Karpas-422 (cell line): Measurements from ENCODE around the gene IFI16. TPM values are rescaled to one million over a fixed set of nuclear protein-coding genes. Genes with fewer than 3 reads are reported as not detected.

ENCODE experiments used
- DNase-seq: peaks from one replicate; pipeline ENCODE4 v3.0.0-alpha.2; 2015
- H2AFZ ChIP-seq: fragments of 200-600 bp; sonication (generic); 2 replicates; pipeline ENCODE4 v1.6.1; 2014; ENCODE audit warnings: antibody characterized with exemption, low read length, mixed read lengths
- H3K27ac ChIP-seq: fragments of 200-600 bp; sonication (generic); 2 replicates; pipeline ENCODE4 v1.5.1; 2014; ENCODE audit warnings: mild to moderate bottlenecking, low read length, moderate library complexity
- H3K27me3 ChIP-seq: fragments of 200-600 bp; sonication (generic); 2 replicates; pipeline ENCODE4 v1.6.1; 2014; ENCODE audit warnings: low read length, mixed read lengths
- H3K36me3 ChIP-seq: fragments of 200-600 bp; sonication (generic); 2 replicates; pipeline ENCODE4 v1.6.1; 2014; ENCODE audit warnings: low read length, mixed read lengths; ENCODE audit not compliant: insufficient read depth
- H3K4me1 ChIP-seq: fragments of 200-600 bp; sonication (generic); 2 replicates; pipeline ENCODE4 v1.6.1; 2014; ENCODE audit warnings: mild to moderate bottlenecking, low read length, mixed read lengths
- H3K4me2 ChIP-seq: fragments of 200-600 bp; sonication (generic); 2 replicates; pipeline ENCODE4 v1.6.1; 2014; ENCODE audit warnings: low read length, low read depth, mild to moderate bottlenecking; ENCODE audit not compliant: poor library complexity, severe bottlenecking
- H3K4me3 ChIP-seq: fragments of 200-600 bp; sonication (generic); 2 replicates; pipeline ENCODE4 v1.5.1; 2014; ENCODE audit warnings: mild to moderate bottlenecking, antibody characterized with exemption, low read length, mixed read lengths
- H3K79me2 ChIP-seq: fragments of 200-600 bp; sonication (generic); 2 replicates; pipeline ENCODE4 v1.6.1; 2014; ENCODE audit warnings: mild to moderate bottlenecking, low read length, mixed read lengths
- H3K9ac ChIP-seq: fragments of 200-600 bp; sonication (generic); 2 replicates; pipeline ENCODE4 v1.6.0; 2014; ENCODE audit warnings: low read length
- H3K9me2 ChIP-seq: fragments of 200-600 bp; sonication (generic), shearing (Covaris generic); replicated peaks from 2 replicates; pipeline ENCODE4 v1.6.0; 2014; ENCODE audit warnings: mild to moderate bottlenecking, low read length, moderate library complexity; ENCODE audit not compliant: insufficient read depth
- H3K9me3 ChIP-seq: fragments of 300-700, 200-600 bp; sonication (generic); 2 replicates; pipeline ENCODE4 v1.6.1; 2014; ENCODE audit warnings: low read length, mixed read lengths
- H4K20me1 ChIP-seq: fragments of 200-600 bp; sonication (generic); 2 replicates; pipeline ENCODE4 v1.6.1; 2014; ENCODE audit warnings: mild to moderate bottlenecking, antibody characterized with exemption, low read length, low read depth; ENCODE audit not compliant: insufficient read depth
- total RNA-seq: library from RNA; depleted of rRNA; stranded (reverse); fragments of >200 nt; shearing (Covaris generic); gene quantifications from 2 replicates; pipeline ENCODE4 v1.2.3, GENCODE V29; 2014; ENCODE audit warnings: low replicate concordance

The IFI16 gene
- total RNA-seq, 1 experiment from 2014 or later: 36.3 TPM

DNA sequence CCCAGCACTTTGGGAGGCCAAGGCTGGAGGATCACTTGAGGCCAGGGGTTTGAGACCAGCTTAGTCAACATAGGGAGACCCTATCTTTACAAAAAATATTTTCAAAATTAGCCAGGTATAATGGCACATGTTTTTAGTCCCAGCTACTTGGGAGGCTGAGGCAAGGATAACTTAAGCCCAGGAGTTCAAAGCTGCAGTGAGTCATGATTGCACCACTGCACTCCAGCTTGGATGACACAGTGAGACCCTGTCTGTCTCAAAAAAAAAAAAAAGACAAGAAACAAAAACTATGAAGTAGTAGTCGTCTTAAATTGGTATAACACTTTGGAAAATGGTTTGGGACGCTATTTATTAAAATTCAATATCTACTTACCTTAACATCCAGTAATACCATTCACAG lies 59.2 kb downstream of the IFI16 start:
- H3K9me2 ChIP-seq: no peaks in the 10 kb centered on the region
- peak overlapping the region; percentile 86 for H3K4me2 ChIP-seq
- H2AFZ ChIP-seq: no peak overlapping the region
- no peaks in the 10 kb centered on the region for H3K36me3 ChIP-seq
- peaks cover 56% of the 10 kb centered on the region for H3K4me1 ChIP-seq
- H3K27ac ChIP-seq: peak overlapping the region; percentile 97
- DNase-seq: no peak
- no peaks in the 10 kb centered on the region for H3K9me3 ChIP-seq
- H3K4me3 ChIP-seq: no peak overlapping the region
- H4K20me1 ChIP-seq: no peaks in the 10 kb centered on the region
- H3K9ac ChIP-seq: peak overlapping the region; percentile 48; the same call in 1 of the 2 replicates
- H3K27me3 ChIP-seq: no peaks in the 10 kb centered on the region
- no peaks in the 10 kb centered on the region for H3K79me2 ChIP-seq

DNA sequence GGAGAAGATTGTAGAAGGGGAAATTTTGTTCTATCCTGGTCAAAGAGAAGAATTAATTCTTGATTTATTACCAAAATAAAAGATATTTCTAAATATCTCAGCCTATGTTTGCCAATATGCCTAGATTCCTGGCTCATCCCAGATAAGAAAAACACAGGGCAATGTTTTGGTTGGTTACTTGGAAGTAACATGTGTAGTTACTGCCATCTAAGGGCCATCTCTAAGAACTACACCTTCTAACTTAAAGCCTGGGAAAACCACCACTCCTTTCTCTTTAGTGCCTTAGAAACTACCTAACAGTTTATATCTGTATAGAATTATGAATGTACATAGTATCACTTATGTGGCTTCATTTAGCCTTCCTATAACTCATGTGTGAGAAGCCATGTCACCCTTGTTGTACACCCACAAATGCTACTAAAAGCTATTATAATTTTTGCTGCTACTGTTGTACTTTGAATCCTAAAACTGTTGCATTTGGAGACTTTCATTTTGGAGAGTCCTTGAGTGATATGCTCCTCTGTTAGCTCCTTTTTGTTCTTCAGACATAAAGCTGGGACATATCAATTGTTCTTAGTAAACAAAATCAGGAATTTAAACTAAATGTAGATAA lies 62.4 kb downstream of the IFI16 start:
- DNase-seq: peak; percentile 81
- H3K4me1 ChIP-seq: peaks cover 51% of the 10 kb centered on the region
- no peak overlapping the region for H3K4me3 ChIP-seq
- H3K27me3 ChIP-seq: no peaks in the 10 kb centered on the region
- no peaks in the 10 kb centered on the region for H3K36me3 ChIP-seq
- no peak overlapping the region for H3K4me2 ChIP-seq
- 0 out of 2 replicates have a peak overlapping the region, but pooled peaks have one; percentile 30 for H2AFZ ChIP-seq
- H3K27ac ChIP-seq: no peak overlapping the region
- H3K9me2 ChIP-seq: no peaks in the 10 kb centered on the region
- H3K9me3 ChIP-seq: no peaks in the 10 kb centered on the region
- no peaks in the 10 kb centered on the region for H3K79me2 ChIP-seq
- no peaks in the 10 kb centered on the region for H4K20me1 ChIP-seq
- H3K9ac ChIP-seq: no peak overlapping the region

DNA sequence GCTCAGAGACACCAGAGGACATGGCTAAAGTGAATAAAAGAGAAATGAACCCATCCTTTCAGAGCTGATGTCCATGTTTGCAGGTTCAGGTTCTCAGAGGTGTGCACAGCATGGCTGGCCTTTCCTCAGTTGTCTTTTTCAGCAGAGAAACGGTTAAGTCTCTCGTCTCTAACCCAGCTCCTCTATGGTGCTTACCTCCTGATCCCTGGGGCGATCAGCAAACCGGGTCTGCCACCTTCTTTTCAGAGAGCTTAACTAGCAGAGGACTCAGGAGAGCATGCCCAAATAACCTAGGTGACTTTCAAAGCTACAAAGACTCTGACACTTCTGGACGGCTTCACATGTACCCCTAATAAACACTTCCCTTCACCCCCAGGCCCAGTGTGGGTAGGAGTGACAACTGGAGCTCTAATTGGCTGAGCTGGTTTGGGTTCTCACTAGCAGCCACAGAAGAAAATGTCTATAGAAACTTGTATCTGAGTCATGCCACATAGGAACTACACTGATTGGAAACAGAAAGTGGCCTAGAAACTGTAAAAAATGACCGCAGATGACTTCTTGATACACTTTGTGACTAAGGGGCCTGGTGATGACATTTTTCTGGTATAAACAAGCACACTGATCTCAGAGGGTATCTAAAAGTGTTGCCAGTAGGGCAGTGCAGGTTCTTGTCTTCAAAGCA lies 66.9 kb downstream of the IFI16 start, which contains the start of gene AIM2:
Gene AIM2, minus strand, starts transcription at position 329 of the 682 bp plus-strand sequence. CDS start 3,267 bp downstream, outside the sequence.
- Histone ChIP-seq H4K20me1 (no peaks in the 10 kb centered on the region), H3K4me2 (peak within 1 kb of the TSS; percentile 7), H2AFZ (peak within 1 kb of the TSS; percentile 72), H3K27ac (no peak within 1 kb of the TSS), H3K36me3 (no peaks in the 10 kb centered on the region), H3K27me3 (no peaks in the 10 kb centered on the region), H3K4me1 (peaks cover 14% of the 10 kb centered on the region), H3K79me2 (no peaks in the 10 kb centered on the region), H3K9ac (no peak within 1 kb of the TSS), H3K9me3 (no peaks in the 10 kb centered on the region), H3K9me2 (no peaks in the 10 kb centered on the region), H3K4me3 (no peak within 1 kb of the TSS; the same call in 1 of the 2 replicates)
- DNase-seq: no peak

DNA sequence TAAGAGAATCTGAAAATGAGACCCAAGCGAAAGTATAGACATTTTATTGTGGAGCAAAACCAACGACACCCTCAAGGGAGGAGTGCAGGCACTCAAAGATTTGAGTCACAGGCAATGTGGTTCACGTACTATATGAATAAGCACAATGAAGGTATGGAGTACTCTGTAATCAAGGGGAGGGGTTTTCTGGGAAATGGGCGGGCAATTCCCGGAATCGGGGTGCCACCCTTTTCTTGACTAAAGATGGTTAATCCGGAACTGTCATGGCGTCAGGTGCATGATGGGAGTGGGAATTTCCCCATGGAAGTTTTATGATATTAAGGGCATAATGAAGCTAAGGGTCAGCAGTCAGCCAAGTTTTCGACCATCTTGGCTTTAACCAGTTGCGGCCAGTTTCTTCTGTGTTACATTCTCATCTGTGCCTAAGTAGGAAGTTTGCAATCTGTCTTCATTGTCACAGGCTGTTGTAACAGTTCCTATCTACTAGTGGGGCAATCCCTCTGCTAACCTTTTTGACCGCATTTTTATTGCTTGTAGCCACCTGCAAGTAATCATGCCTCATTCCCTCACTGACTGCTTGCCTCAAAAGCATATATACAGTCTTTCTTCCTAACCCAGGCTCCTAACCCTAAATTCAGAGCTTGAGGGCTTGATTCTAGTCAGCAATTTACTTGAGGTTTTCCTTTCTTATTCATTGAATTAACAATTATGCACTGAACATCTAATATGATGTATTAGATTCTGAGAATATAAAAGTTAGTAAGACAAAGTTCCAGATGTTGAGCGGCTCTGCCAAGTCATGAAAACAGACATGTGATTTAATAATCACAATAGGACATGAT lies 67.6 kb downstream of the IFI16 start:
- H3K27ac ChIP-seq: no peak overlapping the region
- H3K36me3 ChIP-seq: no peaks in the 10 kb centered on the region
- no peak overlapping the region; the same call in 1 of the 2 replicates for H3K4me3 ChIP-seq
- no peaks in the 10 kb centered on the region for H3K27me3 ChIP-seq
- no peak for DNase-seq
- no peak overlapping the region for H3K9ac ChIP-seq
- no peaks in the 10 kb centered on the region for H3K9me3 ChIP-seq
- H4K20me1 ChIP-seq: no peaks in the 10 kb centered on the region
- H3K9me2 ChIP-seq: no peaks in the 10 kb centered on the region
- peaks cover 11% of the 10 kb centered on the region for H3K4me1 ChIP-seq
- H2AFZ ChIP-seq: peak overlapping the region; percentile 72
- H3K79me2 ChIP-seq: no peaks in the 10 kb centered on the region
- H3K4me2 ChIP-seq: peak overlapping the region; percentile 7

DNA sequence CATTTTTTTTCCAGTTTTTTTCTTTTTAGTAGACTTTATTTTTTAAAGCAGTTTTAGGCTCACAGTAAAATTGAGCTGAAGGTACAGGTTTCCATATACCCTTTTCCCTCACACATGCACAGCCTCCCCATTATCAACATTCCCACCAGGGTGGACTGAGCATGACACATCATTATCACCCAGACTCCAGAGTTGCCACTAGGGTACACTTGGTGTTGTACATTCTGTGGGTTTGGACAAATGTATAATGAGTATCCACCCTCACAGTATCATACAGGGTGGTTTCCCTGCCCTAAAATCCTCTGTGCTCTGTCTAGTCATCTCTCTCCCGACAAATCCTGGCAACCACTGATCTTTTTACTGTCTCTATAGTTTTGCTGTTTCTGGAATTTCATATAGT lies 69.8 kb downstream of the IFI16 start:
- H3K27ac ChIP-seq: no peak overlapping the region
- H2AFZ ChIP-seq: no peak overlapping the region
- no peak overlapping the region for H3K9ac ChIP-seq
- H3K4me1 ChIP-seq: peaks cover 11% of the 10 kb centered on the region
- H3K27me3 ChIP-seq: no peaks in the 10 kb centered on the region
- H4K20me1 ChIP-seq: no peaks in the 10 kb centered on the region
- H3K4me3 ChIP-seq: no peak overlapping the region
- no peaks in the 10 kb centered on the region for H3K79me2 ChIP-seq
- DNase-seq: no peak
- H3K36me3 ChIP-seq: no peaks in the 10 kb centered on the region
- H3K9me2 ChIP-seq: no peaks in the 10 kb centered on the region
- H3K9me3 ChIP-seq: no peaks in the 10 kb centered on the region
- H3K4me2 ChIP-seq: no peak overlapping the region

DNA sequence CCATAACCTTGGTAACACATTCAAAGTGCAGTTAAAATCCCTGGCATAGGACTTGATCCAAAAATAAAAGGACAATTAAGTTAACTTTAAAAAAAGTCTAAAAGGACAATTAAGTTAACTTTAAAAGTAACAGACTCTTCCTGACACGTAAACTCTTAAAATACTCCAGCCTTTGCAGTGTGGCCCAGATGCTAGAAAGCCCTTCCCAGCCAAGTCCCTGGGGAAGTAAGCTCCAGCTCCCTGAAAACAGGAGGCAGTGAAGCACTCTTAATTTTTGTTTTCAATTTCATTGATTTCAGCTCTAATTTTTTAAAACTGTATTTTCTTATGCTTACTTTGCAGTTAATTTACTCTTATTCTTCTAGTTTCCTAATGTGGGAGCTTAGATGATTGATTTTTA lies 71.9 kb downstream of the IFI16 start:
- H3K9ac ChIP-seq: no peak overlapping the region
- no peak for DNase-seq
- H3K9me3 ChIP-seq: no peaks in the 10 kb centered on the region
- no peaks in the 10 kb centered on the region for H3K9me2 ChIP-seq
- peaks cover 6% of the 10 kb centered on the region for H3K4me1 ChIP-seq
- no peak overlapping the region for H3K4me2 ChIP-seq
- H4K20me1 ChIP-seq: no peaks in the 10 kb centered on the region
- no peak overlapping the region for H3K27ac ChIP-seq
- H3K36me3 ChIP-seq: no peaks in the 10 kb centered on the region
- H3K27me3 ChIP-seq: no peaks in the 10 kb centered on the region
- H3K4me3 ChIP-seq: no peak overlapping the region
- H3K79me2 ChIP-seq: no peaks in the 10 kb centered on the region
- no peak overlapping the region for H2AFZ ChIP-seq

DNA sequence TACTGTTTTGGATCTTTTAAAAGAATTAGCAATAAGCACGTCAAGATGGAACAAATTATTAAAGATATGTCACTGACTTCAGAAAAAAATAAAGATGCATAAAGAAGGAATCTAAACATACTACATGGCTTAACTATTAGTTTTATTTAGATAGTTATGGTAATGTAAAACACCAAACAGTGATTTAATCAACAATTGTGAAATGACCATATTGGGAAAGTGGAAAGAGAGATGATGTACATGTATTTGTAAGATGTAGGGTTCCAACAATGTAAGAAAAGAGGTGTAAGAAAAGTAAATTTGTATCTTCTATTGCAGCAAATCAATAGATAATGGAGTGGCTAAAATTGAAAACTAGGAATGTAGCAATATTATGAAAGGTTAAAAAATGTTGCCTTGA lies 73.3 kb downstream of the IFI16 start:
- H3K9me3 ChIP-seq: no peaks in the 10 kb centered on the region
- no peak overlapping the region for H3K4me3 ChIP-seq
- H3K79me2 ChIP-seq: no peaks in the 10 kb centered on the region
- no peaks in the 10 kb centered on the region for H4K20me1 ChIP-seq
- no peak overlapping the region for H3K9ac ChIP-seq
- no peaks in the 10 kb centered on the region for H3K9me2 ChIP-seq
- no peak overlapping the region for H3K27ac ChIP-seq
- H3K27me3 ChIP-seq: no peaks in the 10 kb centered on the region
- H3K4me1 ChIP-seq: peaks cover 2% of the 10 kb centered on the region; the same call in 1 of the 2 replicates
- no peak for DNase-seq
- H2AFZ ChIP-seq: no peak overlapping the region
- no peaks in the 10 kb centered on the region for H3K36me3 ChIP-seq
- H3K4me2 ChIP-seq: no peak overlapping the region

DNA sequence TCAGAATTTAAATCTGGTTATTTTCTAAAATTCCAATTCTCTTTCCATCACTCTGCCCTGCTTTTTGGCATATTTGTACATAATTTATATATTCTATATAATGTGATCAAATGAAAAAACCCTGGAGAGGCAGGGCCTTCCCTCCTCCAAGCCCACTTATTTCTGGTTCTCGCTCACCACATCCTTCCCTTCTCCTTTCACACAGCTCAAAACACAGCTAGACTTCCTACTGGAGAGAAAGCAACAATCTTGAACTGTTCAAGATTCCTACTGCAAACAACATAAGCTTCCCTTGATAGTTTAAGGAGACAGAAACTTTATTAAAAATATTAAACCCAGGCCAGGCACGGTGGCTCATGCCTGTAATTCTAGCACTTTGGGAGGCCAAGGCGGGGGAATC lies 74.4 kb downstream of the IFI16 start:
- no peak for DNase-seq
- no peak overlapping the region for H3K27ac ChIP-seq
- H3K36me3 ChIP-seq: no peaks in the 10 kb centered on the region
- H3K4me1 ChIP-seq: peaks cover 13% of the 10 kb centered on the region
- no peaks in the 10 kb centered on the region for H3K9me3 ChIP-seq
- no peaks in the 10 kb centered on the region for H3K27me3 ChIP-seq
- H3K4me2 ChIP-seq: no peak overlapping the region
- no peaks in the 10 kb centered on the region for H3K79me2 ChIP-seq
- no peaks in the 10 kb centered on the region for H4K20me1 ChIP-seq
- H3K4me3 ChIP-seq: no peak overlapping the region
- no peaks in the 10 kb centered on the region for H3K9me2 ChIP-seq
- H3K9ac ChIP-seq: no peak overlapping the region
- H2AFZ ChIP-seq: no peak overlapping the region
